HepG2 (cell line): Measurements from ENCODE around the gene PIGL. TPM values are rescaled to one million over a fixed set of nuclear protein-coding genes. Genes with fewer than 3 reads are reported as not detected.

ENCODE experiments used
- ATAC-seq: fragments of 200-7000 bp; cut with Tn5 transposase; 3 replicates; pipeline ENCODE4 v1.9.1; 2020; ENCODE audit warnings: mild to moderate bottlenecking, moderate library complexity
- BruUV-seq: library from RNA; stranded (reverse); fragments of 400-500 nt; replicated peaks from 2 replicates; lab custom pipeline; 2021; lab: Mats Ljungman, UMichigan
- CTCF ChIA-PET: fragments of 300-600 bp; formaldehyde crosslinking; extraction: SDS; loops from one replicate; lab custom pipeline; 2021; ENCODE audit warnings: low total read pairs, inconsistent platforms, low intra/inter-chr PET ratio; lab: Yijun Ruan, JAX
- POLR2A ChIA-PET: fragments of 350-600 bp; sonication (Branson Sonifier 250); formaldehyde crosslinking; loops from one replicate; lab custom pipeline; 2020; ENCODE audit warnings: antibody characterized with exemption, inconsistent platforms; lab: Yijun Ruan, JAX
- DNase-seq: peaks from one replicate; pipeline ENCODE4 v3.0.0-alpha.2; 2015; ENCODE audit warnings: low spot score
- FAIRE-seq: peaks from 3 replicates; lab custom pipeline; 2011; peaks lifted over from hg19 to GRCh38; lab: Jason Lieb, UNC
- H2AFZ ChIP-seq: one replicate; pipeline ENCODE4 v1.6.1; 2011; ENCODE audit warnings: low read length, inconsistent platforms
- H3K27ac ChIP-seq: fragments of 300-600 bp; 3 replicates; pipeline ENCODE4 v1.8.0; 2011; ENCODE audit warnings: mixed run types, mild to moderate bottlenecking, mixed read lengths, low read length, inconsistent platforms; ENCODE audit not compliant: insufficient read depth; ENCODE audit errors: extremely low read length
- H3K27me3 ChIP-seq, 2 experiments: fragments of 200-600 bp in 1 of 2; 2 replicates in 1 of 2; 3 replicates in 1 of 2; pipeline versions ENCODE4 v1.6.0 to v1.8.0; 2011; ENCODE audit warnings: low read length in 2 of 2, mild to moderate bottlenecking in 2 of 2, moderate library complexity in 2 of 2, inconsistent platforms in 1 of 2; ENCODE audit not compliant: insufficient read depth in 2 of 2, control insufficient read depth in 1 of 2
- H3K36me3 ChIP-seq, 2 experiments: fragments of 200-600 bp in 1 of 2; replicated peaks in 1 of 2; 2 replicates in 1 of 2; 3 replicates in 1 of 2; pipeline versions ENCODE4 v1.5.1 to v1.8.0; 2011; ENCODE audit warnings: low read length in 2 of 2, inconsistent platforms in 1 of 2; ENCODE audit not compliant: insufficient read depth in 2 of 2, control insufficient read depth in 1 of 2
- H3K4me1 ChIP-seq: 2 replicates; pipeline ENCODE4 v1.5.1; 2012; ENCODE audit warnings: low read length, inconsistent platforms; ENCODE audit not compliant: insufficient read depth
- H3K4me2 ChIP-seq: 2 replicates; pipeline ENCODE4 v1.6.0; 2011; ENCODE audit warnings: low read depth, low read length, inconsistent platforms
- H3K4me3 ChIP-seq, 3 experiments: fragments of 200-600 bp in 1 of 3; sonication (generic), shearing (Covaris generic) in 1 of 3; replicated peaks in 1 of 3; 2 replicates each; pipeline ENCODE4 v1.5.1; 2011 to 2016; ENCODE audit warnings: low read length in 3 of 3, inconsistent platforms in 2 of 3, low read depth in 2 of 3, mild to moderate bottlenecking in 2 of 3, control low read depth in 1 of 3, mixed read lengths in 1 of 3; ENCODE audit not compliant: insufficient read depth in 1 of 3
- H3K79me2 ChIP-seq: one replicate; pipeline ENCODE4 v1.6.1; 2011; ENCODE audit warnings: low read length, inconsistent platforms; ENCODE audit not compliant: insufficient read depth
- H3K9ac ChIP-seq: 2 replicates; pipeline ENCODE4 v1.6.0; 2011; ENCODE audit warnings: mild to moderate bottlenecking, low read depth, low read length, inconsistent platforms; ENCODE audit not compliant: insufficient read depth
- H3K9me3 ChIP-seq: 2 replicates; pipeline ENCODE4 v1.5.1; 2012; ENCODE audit warnings: mild to moderate bottlenecking, low read length
- H4K20me1 ChIP-seq: 2 replicates; pipeline ENCODE4 v1.6.0; 2011; ENCODE audit warnings: inconsistent platforms, mild to moderate bottlenecking, low read length, moderate library complexity; ENCODE audit not compliant: insufficient read depth
- ATF7 ChIP-seq, 2 experiments: fragments of 450-650 bp in 1 of 2; sonication (generic) in 1 of 2; formaldehyde crosslinking in 1 of 2; IDR thresholded peaks; 2 replicates each; pipeline versions ENCODE4 v1.4.0 to v1.6.1; 2016 to 2020; ENCODE audit warnings: antibody characterized with exemption in 1 of 2, mild to moderate bottlenecking in 1 of 2, missing genetic modification reagents in 1 of 2
- KLF11 ChIP-seq: IDR thresholded peaks from 2 replicates; pipeline ENCODE4 v1.6.1; 2016; ENCODE audit warnings: missing compliant biosample characterization
- MIXL1 ChIP-seq: IDR thresholded peaks from 2 replicates; pipeline ENCODE4 v1.6.1; 2016
- PCBP2 ChIP-seq: fragments of 200-400 bp; formaldehyde crosslinking; optimal IDR thresholded peaks from 2 replicates; pipeline ENCODE3; 2018; ENCODE audit warnings: low read length, low read depth; ENCODE audit not compliant: poor library complexity, severe bottlenecking
- POGZ ChIP-seq: sonication (generic); formaldehyde crosslinking; IDR thresholded peaks from 2 replicates; pipeline ENCODE4 v1.4.0; 2020; ENCODE audit warnings: mild to moderate bottlenecking, missing genetic modification reagents
- SRSF1 ChIP-seq: fragments of 200-400 bp; formaldehyde crosslinking; optimal IDR thresholded peaks from 2 replicates; pipeline ENCODE3; 2017; ENCODE audit warnings: mild to moderate bottlenecking, low read depth, low read length, moderate library complexity
- TCF12 ChIP-seq, 2 experiments: fragments of 450-650 bp in 1 of 2; sonication (generic) in 1 of 2; formaldehyde crosslinking in 1 of 2; IDR thresholded peaks; 2 replicates each; pipeline versions ENCODE4 v1.6.1 to v1.8.0; 2017 to 2022; ENCODE audit warnings: antibody characterized with exemption in 1 of 2, mild to moderate bottlenecking in 1 of 2, missing genetic modification reagents in 1 of 2, moderate library complexity in 1 of 2
- ZNF609 ChIP-seq: sonication (generic); formaldehyde crosslinking; IDR thresholded peaks from 2 replicates; pipeline ENCODE4 v1.4.0; 2020; ENCODE audit warnings: mild to moderate bottlenecking, missing genetic modification reagents, borderline replicate concordance
- ZNF768 ChIP-seq: sonication (generic); formaldehyde crosslinking; IDR thresholded peaks from 2 replicates; pipeline ENCODE4 v1.4.0; 2020; ENCODE audit warnings: missing genetic modification reagents
- ZSCAN12 ChIP-seq: sonication (generic); formaldehyde crosslinking; IDR thresholded peaks from 2 replicates; pipeline ENCODE4 v1.9.0; 2021; ENCODE audit warnings: mild to moderate bottlenecking, missing genetic modification reagents
- WGBS: methylation state at CpG from one replicate; pipeline ENCODE4 v1.1.6; 2017; ENCODE audit warnings: low lambda C conversion rate; 5-methylcytosine and 5-hydroxymethylcytosine counted together
- in situ Hi-C: cut with HindIII; loops from 2 replicates; pipeline ENCODE4 v1.10.0; 2017; ENCODE audit warnings: low pct_unique_long_range_greater_than_20kb; ENCODE audit not compliant: extremely low pct_ligation_motif_present
- intact Hi-C: fragments of 100-400 bp; cut with micrococcal nuclease; formaldehyde crosslinking; loops from one replicate; pipeline ENCODE4 v1.10.0; 2022; ENCODE audit not compliant: unreplicated experiment
- polyA plus RNA-seq, 8 experiments: library from polyadenylated mRNA; depleted of rRNA in 3 of 8; stranded (reverse) in 7 of 8; unstranded in 1 of 8; fragments of >200 nt; fragmentation: Illumina TruSeq in 4 of 8; extraction: Trizol in 4 of 8; gene quantifications; 2 replicates each; pipeline versions ENCODE4 v1.2.1 to v1.2.3, GENCODE V29; 2011 to 2016; ENCODE audit warnings: low read depth in 4 of 8, missing spikeins in 1 of 8, mixed read lengths in 1 of 8; ENCODE audit not compliant: insufficient read depth in 1 of 8
- total RNA-seq, 5 experiments: library from RNA; depleted of rRNA; stranded (reverse); fragments of >200 nt; fragmentation: Illumina TruSeq; extraction: Trizol; gene quantifications; 2 replicates each; pipeline ENCODE4 v1.2.3, GENCODE V29; 2016; ENCODE audit warnings: low read depth in 1 of 5
- TF ChIP-seq, protein P1 (sequence below): sonication (generic); formaldehyde crosslinking; IDR thresholded peaks from 2 replicates; pipeline ENCODE4 v1.9.0; 2021; ENCODE audit warnings: missing genetic modification reagents, borderline replicate concordance
- TF ChIP-seq, protein P2 (sequence below): sonication (generic); formaldehyde crosslinking; IDR thresholded peaks from 2 replicates; pipeline ENCODE4 v1.9.0; 2022; ENCODE audit warnings: low read depth, missing genetic modification reagents
- TF ChIP-seq, protein P3 (sequence below): IDR thresholded peaks from 2 replicates; pipeline ENCODE4 v1.6.1; 2016; ENCODE audit warnings: mild to moderate bottlenecking

PIGL gene
- total and polyA plus RNA-seq, 2 of the 13 experiments (the other 11 are each of a cell fraction or from before 2014, with no cell fraction given), result 28.5 to 63.8 TPM

- H3K36me3 ChIP-seq, result peaks cover 3 to 20% of the 10 kb centered on the region in 2 experiments; a peak in 4 of 5 replicates
- no peak overlapping the region for H3K4me3 ChIP-seq
- no peaks in the 10 kb centered on the region for H4K20me1 ChIP-seq
- in situ Hi-C loops, result no loop called here
- no peaks in the 10 kb centered on the region for H3K79me2 ChIP-seq
- no TSS peak for BruUV-seq
- H3K27me3 ChIP-seq, result no peaks in the 10 kb centered on the region
- H3K27ac ChIP-seq, result no peak overlapping the region
- H3K4me1 ChIP-seq, result no peaks in the 10 kb centered on the region
- no peak overlapping the region for H3K9ac ChIP-seq
- intact Hi-C loops, result no loop called here
- ChIA-PET CTCF (no interaction called here), POLR2A (no interaction called here)
- DNase-seq, result no peak
- H3K9me3 ChIP-seq, result no peaks in the 10 kb centered on the region
- WGBS, result 94% methylated on average over 3 of the region's 3 CpGs
- no peak overlapping the region for H3K4me2 ChIP-seq
- H2AFZ ChIP-seq, result no peak overlapping the region
- no peak for FAIRE-seq
- ATAC-seq, result no peak
- no peak for TF ChIP-seq SRSF1
- TF ChIP-seq, protein P1, sequence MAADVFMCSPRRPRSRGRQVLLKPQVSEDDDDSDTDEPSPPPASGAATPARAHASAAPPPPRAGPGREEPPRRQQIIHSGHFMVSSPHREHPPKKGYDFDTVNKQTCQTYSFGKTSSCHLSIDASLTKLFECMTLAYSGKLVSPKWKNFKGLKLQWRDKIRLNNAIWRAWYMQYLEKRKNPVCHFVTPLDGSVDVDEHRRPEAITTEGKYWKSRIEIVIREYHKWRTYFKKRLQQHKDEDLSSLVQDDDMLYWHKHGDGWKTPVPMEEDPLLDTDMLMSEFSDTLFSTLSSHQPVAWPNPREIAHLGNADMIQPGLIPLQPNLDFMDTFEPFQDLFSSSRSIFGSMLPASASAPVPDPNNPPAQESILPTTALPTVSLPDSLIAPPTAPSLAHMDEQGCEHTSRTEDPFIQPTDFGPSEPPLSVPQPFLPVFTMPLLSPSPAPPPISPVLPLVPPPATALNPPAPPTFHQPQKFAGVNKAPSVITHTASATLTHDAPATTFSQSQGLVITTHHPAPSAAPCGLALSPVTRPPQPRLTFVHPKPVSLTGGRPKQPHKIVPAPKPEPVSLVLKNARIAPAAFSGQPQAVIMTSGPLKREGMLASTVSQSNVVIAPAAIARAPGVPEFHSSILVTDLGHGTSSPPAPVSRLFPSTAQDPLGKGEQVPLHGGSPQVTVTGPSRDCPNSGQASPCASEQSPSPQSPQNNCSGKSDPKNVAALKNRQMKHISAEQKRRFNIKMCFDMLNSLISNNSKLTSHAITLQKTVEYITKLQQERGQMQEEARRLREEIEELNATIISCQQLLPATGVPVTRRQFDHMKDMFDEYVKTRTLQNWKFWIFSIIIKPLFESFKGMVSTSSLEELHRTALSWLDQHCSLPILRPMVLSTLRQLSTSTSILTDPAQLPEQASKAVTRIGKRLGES, result no peak
- TF ChIP-seq ATF7 (IDR thresholded peaks at IDR 0.05), result no peak
- no peak for TF ChIP-seq ATF7 (CRISPR knock-in tag; IDR thresholded peaks at IDR 0.05)
- no peak for TF ChIP-seq ZSCAN12 (CRISPR knock-in tag)
- no peak for TF ChIP-seq MIXL1 (CRISPR knock-in tag)
- TF ChIP-seq POGZ (CRISPR knock-in tag), result no peak
- TF ChIP-seq ZNF768 (CRISPR knock-in tag), result no peak
- TF ChIP-seq, protein P2, sequence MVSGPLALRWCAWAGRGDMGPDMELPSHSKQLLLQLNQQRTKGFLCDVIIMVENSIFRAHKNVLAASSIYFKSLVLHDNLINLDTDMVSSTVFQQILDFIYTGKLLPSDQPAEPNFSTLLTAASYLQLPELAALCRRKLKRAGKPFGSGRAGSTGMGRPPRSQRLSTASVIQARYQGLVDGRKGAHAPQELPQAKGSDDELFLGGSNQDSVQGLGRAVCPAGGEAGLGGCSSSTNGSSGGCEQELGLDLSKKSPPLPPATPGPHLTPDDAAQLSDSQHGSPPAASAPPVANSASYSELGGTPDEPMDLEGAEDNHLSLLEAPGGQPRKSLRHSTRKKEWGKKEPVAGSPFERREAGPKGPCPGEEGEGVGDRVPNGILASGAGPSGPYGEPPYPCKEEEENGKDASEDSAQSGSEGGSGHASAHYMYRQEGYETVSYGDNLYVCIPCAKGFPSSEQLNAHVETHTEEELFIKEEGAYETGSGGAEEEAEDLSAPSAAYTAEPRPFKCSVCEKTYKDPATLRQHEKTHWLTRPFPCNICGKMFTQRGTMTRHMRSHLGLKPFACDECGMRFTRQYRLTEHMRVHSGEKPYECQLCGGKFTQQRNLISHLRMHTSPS (CRISPR knock-in tag), result no peak
- TF ChIP-seq ZNF609 (CRISPR knock-in tag), result no peak
- TF ChIP-seq, protein P3, sequence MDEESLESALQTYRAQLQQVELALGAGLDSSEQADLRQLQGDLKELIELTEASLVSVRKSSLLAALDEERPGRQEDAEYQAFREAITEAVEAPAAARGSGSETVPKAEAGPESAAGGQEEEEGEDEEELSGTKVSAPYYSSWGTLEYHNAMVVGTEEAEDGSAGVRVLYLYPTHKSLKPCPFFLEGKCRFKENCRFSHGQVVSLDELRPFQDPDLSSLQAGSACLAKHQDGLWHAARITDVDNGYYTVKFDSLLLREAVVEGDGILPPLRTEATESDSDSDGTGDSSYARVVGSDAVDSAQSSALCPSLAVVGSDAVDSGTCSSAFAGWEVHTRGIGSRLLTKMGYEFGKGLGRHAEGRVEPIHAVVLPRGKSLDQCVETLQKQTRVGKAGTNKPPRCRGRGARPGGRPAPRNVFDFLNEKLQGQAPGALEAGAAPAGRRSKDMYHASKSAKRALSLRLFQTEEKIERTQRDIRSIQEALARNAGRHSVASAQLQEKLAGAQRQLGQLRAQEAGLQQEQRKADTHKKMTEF (CRISPR knock-in tag), result no peak
- no peak for TF ChIP-seq KLF11 (CRISPR knock-in tag)
- no peak for TF ChIP-seq PCBP2
- TF ChIP-seq TCF12 (IDR thresholded peaks at IDR 0.05), result no peak
- TF ChIP-seq TCF12 (CRISPR knock-in tag; IDR thresholded peaks at IDR 0.05), result no peak
Observed at GRCh38 chr17:16322636-16323035, 105.6 kb downstream of the PIGL start.
